GM19099 (cell line): Measurements from ENCODE around the gene NUDT21.

Experiments
- POLR2A ChIP-seq: IDR thresholded peaks from 3 replicates; pipeline ENCODE4 v1.6.1; 2011; ENCODE audit warnings: low read depth; ENCODE audit not compliant: insufficient read length; ENCODE audit errors: extremely low read depth

NUDT21 gene

GRCh38 chr16:56450986-56451752 is at the start of gene NUDT21, which contains the start of gene OGFOD1:
Gene NUDT21, minus strand, starts transcription at chr16:56451332. Its CDS starts 130 bp downstream, at chr16:56451202.
Gene OGFOD1, plus strand, starts transcription at chr16:56451554. Its CDS starts 59 bp downstream, at chr16:56451613.
- TF ChIP-seq POLR2A = peak; percentile 75

- TF ChIP-seq POLR2A = no peak
Observed at GRCh38 chr16:56493815-56494214, 42.7 kb upstream of the NUDT21 start.

GRCh38 chr16:56493126-56493525 is 42.0 kb upstream of the NUDT21 start:
- no peak for TF ChIP-seq POLR2A

- TF ChIP-seq POLR2A = no peak
Observed at GRCh38 chr16:56491657-56492261, 40.6 kb upstream of the NUDT21 start.

GRCh38 chr16:56488035-56488434 is 36.9 kb upstream of the NUDT21 start:
- TF ChIP-seq POLR2A = no peak

GRCh38 chr16:56483394-56483793 is 32.3 kb upstream of the NUDT21 start:
- TF ChIP-seq POLR2A = no peak

- no peak for TF ChIP-seq POLR2A
Observed at GRCh38 chr16:56482683-56483236, 31.6 kb upstream of the NUDT21 start.

GRCh38 chr16:56481468-56482122 is 30.5 kb upstream of the NUDT21 start:
- TF ChIP-seq POLR2A = no peak

- TF ChIP-seq POLR2A = no peak
Observed at GRCh38 chr16:56480776-56481467, 29.8 kb upstream of the NUDT21 start.

- no peak for TF ChIP-seq POLR2A
Observed at GRCh38 chr16:56479469-56479868, 28.3 kb upstream of the NUDT21 start.

GRCh38 chr16:56478281-56479049 is 27.3 kb upstream of the NUDT21 start:
- TF ChIP-seq POLR2A = no peak

GRCh38 chr16:56477096-56477878 is 26.2 kb upstream of the NUDT21 start:
- TF ChIP-seq POLR2A = no peak

- TF ChIP-seq POLR2A = no peak
Observed at GRCh38 chr16:56475201-56475600, 24.1 kb upstream of the NUDT21 start.
